Measurements from ENCODE around the gene MUC4.
"Not testable (repeated sequence)": the region's sequence is repeated elsewhere in the genome, so short reads cannot be mapped to it uniquely, and the experiment has no call there.

The MUC4 gene

DNA sequence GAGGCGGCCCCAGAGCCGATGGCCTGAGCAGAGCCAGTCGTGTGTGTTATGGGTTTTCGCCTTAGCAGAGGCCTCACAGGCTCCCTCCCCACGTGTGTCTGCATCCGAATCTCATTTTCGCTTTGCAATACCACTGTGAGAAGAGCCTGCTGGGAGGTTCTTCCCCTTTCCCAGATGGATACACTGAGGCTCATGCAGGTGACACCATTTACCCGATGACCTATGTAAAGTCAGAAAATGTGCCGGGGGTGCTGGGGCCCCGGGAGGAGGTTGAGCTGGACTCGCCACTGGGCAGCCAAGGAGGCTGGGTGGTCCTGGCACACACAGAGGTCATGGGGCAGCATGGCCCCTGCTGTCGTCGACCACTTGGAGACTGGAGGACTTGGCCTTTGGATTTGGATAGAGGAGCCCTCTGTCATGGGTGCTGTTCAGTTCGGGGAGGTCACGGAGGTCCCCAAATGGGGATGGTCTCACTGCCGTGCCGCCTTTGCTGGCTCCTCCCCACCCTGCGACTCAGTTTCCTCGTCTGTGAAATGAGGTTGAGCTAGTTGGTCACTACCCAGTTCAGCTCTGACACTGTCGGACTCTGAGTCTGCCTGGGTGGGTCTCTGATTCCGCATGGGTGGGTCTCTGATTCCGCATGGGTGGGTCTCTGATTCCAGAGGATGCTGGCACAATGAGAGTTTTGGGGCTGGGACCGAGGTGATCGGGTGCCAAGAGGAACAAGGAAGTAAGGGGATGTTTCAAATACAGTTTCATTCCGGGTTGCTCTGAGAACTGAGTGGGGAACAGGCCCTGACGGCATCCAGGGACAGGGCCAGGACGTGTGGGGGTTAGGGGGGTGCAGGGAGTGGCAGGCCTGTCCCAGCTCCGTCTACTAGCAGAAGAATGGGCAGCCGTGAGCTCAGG is 23.2 kb upstream of the MUC4 start:
- DNase-seq = no peak

DNA sequence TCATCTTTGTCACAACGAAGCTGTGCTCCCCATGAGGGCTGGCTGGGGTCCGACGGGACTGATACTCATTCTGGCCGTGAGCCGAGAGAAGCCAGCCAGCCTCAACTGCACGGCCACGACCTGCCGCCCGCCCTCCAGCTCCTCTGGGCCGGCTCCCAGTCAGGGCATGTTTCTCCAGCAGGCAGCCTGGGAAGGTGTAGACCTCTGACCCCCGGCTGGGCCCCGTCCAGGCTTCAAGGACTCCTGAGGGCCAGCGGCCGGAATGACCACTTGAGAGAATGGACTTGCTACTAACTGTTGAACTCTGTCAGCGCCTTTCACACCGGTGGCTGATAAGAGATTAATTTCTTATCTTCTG is 18.1 kb upstream of the MUC4 start:
- no peak for DNase-seq

DNA sequence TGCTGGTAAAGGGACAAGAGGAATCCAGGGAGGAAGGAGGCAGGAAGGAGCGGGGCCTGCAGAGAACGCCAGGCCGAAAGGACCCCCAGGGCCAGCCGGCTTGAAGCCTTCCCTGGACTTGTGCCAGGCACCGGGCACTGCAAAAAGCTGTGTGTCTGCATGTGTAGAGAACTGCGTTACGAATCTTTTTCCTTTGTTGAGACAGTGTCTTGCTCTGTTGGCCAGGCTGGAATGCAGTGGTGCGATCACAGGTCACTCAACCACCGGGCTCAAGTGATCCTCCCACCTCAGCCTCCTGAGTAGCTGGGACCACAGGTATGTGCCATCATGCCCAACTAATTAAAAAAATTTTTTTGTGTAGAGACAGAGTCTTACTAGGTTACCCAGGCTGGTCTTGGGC is 17.0 kb upstream of the MUC4 start:
- DNase-seq = no peak

DNA sequence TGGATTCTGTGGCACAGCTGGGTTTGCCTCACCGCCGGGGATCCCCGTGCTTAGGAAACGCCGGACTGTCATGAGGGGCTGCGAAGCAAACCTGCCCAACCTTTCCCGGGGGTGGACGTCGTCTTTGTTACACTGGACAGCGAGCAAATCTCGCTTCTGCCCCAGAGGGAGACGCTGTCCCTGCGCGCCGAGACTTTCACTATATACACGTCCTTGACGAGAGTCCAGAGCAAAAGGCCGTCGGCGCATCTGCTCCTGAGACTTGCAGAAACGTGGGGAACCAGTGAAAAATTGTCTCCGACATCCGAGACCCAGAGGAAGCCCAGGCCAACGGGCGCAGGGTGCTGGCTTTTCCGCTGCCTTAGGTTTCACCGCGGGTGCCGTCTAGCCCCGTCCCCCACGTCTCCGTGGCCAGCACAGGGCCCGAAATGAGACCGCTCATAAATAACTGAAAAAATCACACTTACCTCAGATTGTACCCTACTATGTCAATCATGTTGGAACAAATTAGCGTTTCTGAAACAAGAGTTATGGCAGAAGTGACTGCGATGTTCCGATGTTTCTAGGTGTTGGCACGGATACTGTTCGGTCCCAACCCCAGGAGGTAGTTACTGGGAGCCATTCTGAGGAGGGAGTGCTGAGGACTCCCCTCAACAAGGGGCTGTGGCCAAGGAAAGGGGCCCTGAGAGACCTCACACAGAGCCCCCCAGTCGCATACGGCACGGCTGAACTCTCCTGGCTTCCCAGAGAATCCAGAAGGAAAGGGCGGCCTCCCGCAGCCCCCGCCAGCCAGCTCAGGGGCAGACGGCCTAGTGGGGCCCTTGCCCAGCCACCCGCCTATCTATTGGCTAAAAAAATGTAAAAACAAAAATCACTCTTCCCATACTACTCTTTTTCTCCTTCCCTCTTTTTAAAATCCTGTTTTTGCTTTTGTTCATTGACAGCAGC is 14.4 kb upstream of the MUC4 start:
- DNase-seq = no peak

DNA sequence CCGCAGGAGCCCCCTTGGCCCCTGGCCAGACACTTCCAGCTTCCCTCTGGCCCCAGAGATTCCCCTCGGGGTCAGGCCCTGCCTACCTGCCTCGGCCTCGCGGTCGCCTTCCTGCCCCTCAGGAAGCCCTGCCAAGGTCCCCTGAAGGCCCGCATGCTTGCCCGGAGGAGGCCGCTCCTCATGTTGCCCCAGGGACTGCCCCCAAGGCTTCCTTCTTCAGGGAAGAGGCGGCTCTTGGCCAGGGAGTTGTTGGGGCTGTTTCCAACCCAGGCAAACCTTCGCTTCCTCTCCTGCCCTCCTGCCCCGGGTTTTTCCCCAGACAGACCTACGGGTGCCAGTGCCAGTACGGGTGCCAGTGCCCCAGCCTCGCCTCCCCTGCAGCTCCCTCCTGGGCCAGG is 13.5 kb upstream of the MUC4 start:
- DNase-seq = no peak

DNA sequence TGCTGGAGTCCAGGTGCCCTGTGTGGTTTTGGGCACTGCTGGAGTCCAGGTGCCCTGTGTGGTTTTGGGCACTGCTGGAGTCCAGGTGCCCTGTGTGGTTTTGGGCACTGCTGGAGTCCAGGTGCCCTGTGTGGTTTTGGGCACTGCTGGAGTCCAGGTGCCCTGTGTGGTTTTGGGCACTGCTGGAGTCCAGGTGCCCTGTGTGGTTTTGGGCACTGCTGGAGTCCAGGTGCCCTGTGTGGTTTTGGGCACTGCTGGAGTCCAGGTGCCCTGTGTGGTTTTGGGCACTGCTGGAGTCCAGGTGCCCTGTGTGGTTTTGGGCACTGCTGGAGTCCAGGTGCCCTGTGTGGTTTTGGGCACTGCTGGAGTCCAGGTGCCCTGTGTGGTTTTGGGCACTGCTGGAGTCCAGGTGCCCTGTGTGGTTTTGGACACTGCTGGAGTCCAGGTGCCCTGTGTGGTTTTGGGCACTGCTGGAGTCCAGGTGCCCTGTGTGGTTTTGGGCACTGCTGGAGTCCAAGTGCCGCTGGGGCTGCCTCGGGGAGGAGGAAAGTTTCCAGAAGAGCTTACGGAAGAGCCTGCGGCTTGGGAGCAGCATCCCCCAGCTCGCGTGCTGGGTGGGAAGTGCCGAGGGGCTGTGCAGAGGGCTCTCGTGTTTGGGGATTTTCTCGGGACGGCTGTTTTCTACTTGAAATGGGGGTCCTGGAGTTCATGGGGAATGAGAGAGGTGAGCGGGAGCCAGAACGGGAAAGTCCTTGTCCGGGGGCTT is 12.9 kb upstream of the MUC4 start:
- not testable (repeated sequence) for DNase-seq

DNA sequence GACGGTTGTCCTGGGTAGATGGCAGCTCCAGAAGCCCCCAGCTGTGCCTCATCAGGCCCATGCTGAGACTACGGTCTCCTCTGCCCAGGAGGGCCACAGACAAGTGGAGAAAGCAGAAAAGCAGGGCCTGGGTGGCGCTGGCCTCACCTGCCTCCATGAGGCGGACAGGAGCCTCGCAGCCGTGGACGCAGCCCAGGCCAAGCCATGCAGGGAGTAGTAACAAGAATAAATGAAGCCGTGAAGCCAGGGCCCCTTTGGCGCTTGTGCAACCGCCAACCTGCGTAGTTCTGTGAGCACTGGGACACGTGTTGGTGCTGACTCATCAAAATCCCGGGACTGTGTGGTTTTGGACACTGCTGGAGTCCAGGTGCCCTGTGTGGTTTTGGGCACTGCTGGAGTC is 12.3 kb upstream of the MUC4 start:
- DNase-seq = no peak

DNA sequence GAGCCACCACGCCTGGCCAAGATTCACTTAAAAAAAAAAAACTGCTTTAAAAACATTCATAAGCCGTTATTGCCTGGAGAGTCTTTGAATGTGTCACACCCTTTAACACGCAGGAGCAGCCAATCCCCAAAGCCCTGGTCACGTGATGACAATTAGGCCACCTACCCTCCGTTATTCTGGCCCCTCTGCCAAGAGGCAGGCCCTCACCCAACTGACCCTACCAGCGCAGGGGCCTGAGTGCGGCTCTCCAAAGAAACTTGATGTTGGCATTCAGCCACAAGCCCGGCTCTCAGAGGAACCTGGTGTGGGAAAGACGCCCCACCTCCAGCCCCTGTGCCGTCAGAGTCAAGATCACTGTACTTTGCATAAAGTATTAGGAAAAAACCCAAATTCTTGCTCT is 11.6 kb upstream of the MUC4 start:
- no peak for DNase-seq

DNA sequence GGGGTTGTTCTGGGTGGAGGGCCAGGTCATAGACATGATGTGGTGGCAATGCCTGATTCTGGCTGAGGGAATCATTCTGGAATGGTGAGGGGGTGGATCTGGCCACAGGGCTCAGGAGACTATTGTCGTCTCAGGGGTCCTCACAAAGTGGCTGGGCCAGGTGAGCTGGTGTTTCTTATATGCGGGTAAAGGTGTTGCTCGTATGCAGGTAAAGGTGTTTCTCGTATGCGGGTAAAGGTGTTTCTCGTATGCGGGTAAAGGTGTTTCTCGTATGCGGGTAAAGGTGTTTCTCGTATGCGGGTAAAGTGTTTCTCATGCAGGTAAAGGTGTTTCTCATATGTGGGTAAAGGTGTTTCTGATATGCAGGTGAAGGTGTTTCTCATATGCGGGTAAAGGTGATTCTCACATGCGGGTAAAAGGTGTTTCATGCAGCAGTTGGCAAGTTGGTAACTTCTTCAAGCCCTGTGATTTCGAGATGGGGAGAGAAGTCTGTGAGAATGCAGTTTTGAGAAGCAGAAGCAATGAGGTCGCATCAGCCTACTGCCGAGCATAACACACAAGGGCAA is 10.5 kb upstream of the MUC4 start:
- no peak for DNase-seq

DNA sequence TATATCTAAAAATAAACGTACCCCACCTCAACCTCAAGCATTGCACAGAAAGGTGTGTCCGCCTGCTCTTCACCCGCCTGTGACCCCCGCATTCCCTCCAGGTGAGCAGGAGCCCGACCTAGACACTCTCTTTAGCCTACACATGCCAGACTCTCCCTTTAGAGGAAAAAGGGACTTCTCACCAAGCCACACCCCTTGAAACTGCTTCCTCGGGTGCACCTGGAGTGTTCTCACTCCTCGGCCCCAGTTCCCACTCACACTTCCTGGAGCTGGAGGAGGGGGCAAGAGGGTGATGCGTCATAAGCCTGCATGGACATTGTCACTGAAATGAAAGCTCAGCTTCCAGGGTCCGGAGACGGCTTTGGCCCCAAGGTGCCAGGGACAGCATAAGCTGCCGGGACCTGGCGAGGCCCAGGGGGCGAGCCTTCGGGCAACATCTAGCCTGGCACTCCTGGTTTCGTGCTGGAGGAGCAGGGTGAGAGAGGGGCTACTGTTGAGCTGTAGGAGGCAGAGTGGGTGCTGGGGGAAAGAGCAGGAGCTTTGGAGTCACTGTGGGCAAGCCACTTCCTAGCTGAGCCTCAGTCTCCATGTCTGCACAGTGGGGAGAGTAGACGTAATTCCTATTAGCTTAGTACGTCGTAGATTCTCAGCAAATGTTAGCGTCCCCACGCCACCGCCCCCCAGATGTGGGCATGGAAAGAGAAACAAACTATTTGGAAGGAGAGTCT is 9.8 kb upstream of the MUC4 start:
- no peak for DNase-seq

DNA sequence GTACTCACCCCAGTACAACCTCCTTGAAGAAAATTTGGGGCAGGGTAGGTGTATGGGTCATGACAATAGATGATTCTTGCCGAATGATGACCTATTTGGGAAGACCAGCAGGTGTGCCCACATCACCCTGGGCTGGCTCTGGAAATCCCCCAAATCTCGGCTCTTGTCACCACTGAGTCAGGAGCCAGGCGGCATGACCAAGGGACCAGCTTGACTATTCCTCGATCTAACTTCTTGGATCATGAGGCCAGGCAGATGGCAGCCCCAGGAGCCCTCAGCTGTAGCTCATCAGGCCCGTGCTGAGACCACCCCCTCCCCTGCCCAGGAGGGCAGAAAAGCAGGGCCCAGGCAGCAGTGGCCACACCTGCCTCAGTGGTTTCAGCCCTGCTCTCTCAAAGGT is 9.2 kb upstream of the MUC4 start:
- no peak for DNase-seq

DNA sequence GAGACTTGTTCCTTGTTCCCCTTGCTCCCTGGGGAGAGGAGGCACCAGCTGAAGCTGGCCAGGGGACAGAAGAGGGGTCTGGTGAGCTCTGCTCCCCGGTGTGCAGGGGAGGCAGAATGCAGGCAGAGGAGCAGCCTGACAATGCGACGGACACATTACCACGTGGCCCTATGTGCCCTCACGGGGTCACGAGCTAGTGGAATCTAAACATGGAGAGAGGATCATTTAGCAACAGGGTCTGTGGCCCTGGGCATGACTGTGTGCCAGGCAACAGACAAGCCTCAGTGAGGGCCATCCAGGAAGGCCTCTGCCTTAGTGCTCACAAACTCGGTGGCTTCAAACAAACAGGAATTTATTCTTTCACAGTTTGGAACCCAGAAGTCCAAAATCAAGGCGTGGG is 8.5 kb upstream of the MUC4 start:
- DNase-seq = no peak

DNA sequence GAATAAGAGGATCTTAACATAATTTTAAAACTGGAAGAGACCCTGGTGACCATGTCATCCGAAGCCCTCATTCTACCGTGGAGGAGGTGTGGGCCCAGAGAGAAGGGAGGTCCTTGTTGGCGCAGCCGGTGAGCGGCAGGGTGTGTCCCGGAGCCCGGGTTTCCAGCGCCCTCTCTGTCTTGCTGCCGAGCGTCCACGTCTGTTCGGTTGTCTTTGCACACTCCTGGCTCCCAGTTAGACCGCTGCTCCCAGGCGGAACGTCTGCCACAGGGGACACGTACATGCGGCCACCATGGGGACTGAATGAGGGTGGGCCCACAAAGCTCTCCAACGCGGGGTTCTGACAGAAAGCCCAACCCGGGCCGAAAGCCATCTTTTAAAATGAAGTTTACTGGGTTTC is 6.6 kb upstream of the MUC4 start:
- DNase-seq = no peak

DNA sequence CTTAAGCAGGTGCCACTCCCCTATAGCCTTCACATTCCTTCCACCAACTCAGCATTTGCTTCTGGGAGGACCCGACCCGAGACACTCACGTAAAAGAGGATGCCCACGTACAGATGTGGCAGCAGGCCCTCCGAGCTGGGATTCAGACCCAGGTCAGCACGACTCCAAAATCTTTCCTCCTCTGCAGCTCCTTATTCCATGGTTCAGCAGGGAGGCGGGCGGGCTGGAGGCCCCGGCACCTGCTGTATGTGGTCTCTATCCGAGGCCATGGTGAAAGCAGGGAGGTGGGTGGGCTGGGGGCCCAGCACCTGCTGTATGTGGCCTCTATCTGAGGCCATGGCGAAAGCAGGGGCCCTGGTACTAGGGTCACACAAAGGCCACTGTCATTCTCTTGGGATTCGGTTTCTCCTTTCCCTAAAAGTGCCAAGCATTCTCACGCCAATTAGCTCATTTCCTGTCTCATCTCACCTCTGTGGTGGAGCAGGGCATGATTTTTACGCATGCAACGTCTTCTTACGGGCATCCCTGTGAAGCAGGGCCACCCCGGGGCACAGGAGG is 5.9 kb upstream of the MUC4 start:
- no peak for DNase-seq

DNA sequence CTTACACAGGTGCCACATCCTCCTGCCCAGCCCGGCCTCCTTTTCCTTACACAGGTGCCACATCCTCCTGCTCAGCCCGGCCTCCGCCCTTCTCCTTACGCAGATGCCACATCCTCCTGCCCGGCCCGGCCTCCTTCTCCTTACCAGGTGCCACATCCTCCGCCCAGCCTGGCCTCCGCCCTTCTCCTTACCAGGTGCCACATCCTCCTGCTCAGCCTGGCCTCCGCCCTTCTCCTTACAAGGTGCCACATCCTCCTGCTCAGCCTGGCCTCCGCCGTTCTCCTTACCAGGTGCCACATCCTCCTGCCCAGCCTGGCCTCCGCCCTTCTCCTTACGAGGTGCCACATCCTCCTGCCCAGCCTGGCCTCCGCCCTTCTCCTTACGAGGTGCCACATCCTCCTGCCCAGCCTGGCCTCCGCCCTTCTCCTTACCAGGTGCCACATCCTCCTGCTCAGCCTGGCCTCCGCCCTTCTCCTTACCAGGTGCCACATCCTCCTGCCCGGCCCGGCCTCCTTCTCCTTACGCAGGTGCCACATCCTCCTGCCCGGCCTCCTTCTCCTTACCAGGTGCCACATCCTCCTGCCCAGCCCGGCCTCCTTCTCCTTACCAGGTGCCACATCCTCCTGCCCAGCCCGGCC is 4.7 kb upstream of the MUC4 start:
- not testable (repeated sequence) for DNase-seq

DNA sequence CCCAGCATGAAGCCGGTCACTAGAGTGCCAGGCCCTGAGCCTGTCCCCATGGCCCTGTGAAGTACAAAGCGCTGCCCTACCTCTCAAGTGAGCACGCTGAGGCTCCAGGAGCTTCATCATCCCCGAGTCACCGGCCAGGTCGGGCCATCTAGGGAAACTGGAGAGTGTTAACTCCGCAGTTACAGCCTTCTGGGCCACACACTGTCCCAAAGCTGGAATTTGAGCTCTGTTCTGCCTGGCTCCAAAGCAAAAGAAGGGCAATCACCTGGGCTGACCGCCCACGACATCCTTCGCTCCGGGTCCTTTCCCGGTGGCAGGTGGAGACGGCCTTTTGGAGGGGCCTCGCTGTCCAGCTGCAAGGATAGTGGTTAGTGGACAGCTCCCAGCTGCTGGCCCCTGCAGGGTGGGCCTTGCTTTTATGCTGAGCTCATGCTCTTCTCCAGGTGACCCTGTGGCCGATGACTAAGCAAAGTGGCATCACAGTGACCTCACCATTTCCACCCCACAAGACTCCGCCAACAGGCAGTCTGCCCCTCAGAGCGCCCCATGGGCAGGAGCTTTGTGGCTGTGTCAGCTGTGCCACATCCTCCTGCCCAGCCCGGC is 3.5 kb upstream of the MUC4 start:
- no peak for DNase-seq

DNA sequence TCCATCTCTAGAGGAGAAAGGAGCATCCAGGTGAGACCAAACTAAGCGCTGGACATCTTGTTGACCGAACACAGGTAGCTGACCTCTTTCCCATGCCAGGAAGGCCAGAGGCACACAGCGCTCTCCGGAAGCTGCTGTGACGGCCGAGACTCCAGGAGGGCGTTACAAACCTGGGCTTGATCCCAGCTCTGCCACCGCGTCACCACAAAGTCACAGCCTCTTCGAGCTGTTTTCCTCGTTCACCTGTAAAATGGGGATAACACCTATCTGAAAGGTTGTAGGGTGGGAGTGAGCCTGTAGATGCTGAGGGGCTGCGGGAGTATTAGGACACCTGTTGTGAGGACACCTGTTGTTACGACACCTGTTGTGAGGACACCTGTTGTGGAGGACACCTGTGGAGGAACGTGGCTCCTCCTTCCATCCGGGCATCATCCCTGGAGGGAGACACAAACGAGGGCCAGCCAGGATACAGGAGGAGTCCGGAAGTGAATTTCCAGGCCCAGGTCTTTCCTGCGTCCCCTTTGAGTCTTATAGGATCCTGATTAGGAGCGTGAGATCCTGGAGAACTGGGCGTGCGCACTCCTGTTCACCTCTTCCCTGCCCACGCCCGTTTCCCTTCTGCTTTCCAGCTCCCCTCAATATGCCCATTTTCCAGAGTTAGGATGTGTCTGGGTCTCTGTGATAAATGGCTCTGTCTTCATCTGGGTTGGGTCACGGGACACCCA is 2.3 kb upstream of the MUC4 start:
- DNase-seq = no peak

DNA sequence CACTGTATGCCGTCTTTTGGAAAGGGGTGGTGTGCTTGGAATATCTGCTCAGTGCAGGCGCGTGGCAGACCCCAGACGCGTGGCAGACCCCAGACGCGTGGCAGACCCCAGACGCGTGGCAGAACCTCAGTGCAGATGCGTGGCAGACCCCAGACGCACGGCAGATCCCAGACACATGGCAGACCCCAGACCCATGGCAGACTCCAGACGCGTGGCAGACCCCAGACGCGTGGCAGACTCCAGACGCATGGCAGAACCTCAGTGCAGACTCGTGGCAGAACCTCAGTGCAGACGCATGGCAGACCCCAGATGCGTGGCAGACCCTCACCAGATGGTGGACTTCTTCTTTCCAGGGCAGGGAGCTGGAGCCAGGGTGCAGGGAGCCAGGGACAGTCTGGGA is 637 bp upstream of the MUC4 start:
- DNase-seq = no peak

DNA sequence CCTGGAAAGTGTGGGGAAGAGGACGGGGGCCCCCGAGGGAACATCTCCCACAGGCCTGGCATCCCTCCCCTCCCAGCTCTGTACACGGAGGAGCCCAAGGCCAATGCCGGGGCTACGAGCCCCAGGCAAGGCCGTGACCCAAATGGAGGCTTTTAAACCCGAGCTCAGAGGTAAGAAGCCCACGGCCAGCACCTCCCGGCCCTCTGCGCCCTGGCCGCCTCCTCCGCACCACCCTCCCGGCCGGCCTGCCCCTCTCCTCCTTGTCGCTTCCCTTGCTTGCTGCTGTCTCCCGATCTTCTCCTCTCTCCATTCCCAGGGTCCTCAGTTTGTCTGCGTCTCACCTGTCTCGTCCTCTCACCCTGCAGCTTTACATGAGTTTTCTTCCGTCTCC is 1.3 kb downstream of the MUC4 start:
- no peak for DNase-seq

Data from fibroblast of skin of scalp (primary cell).